ENCODE data around the gene ZBTB7A.

The ZBTB7A gene

GRCh38 chr19:4043401-4043800 is 23.3 kb downstream of the ZBTB7A start:
- no peak overlapping the region for H3K9ac ChIP-seq (ENCODE audit: low read length)
- H3K36me3 ChIP-seq (ENCODE audit: control insufficient read depth, insufficient read depth, low read length), result peaks cover 11% of the 10 kb centered on the region
- no peaks in the 10 kb centered on the region for H3K4me1 ChIP-seq (ENCODE audit: control insufficient read depth, insufficient read depth, low read length)
- no peak overlapping the region for H3K4me3 ChIP-seq (ENCODE audit: low read length)
- H3K27me3 ChIP-seq (ENCODE audit: control insufficient read depth, insufficient read depth, low read length), result no peaks in the 10 kb centered on the region
- H3K27ac ChIP-seq (ENCODE audit: low read depth, low read length), result no peak overlapping the region

GRCh38 chr19:4042731-4043082 is 24.0 kb downstream of the ZBTB7A start:
- Histone ChIP-seq H3K4me3 (ENCODE audit: low read length) (no peak overlapping the region), H3K27me3 (ENCODE audit: control insufficient read depth, insufficient read depth, low read length) (no peaks in the 10 kb centered on the region), H3K27ac (ENCODE audit: low read depth, low read length) (no peak overlapping the region), H3K4me1 (ENCODE audit: control insufficient read depth, insufficient read depth, low read length) (no peaks in the 10 kb centered on the region), H3K9ac (ENCODE audit: low read length) (no peak overlapping the region), H3K36me3 (ENCODE audit: control insufficient read depth, insufficient read depth, low read length) (peaks cover 7% of the 10 kb centered on the region)

GRCh38 chr19:4042064-4042730 is 24.5 kb downstream of the ZBTB7A start:
- Histone ChIP-seq H3K9ac (ENCODE audit: low read length) (no peak overlapping the region), H3K4me1 (ENCODE audit: control insufficient read depth, insufficient read depth, low read length) (no peaks in the 10 kb centered on the region), H3K36me3 (ENCODE audit: control insufficient read depth, insufficient read depth, low read length) (peaks cover 12% of the 10 kb centered on the region), H3K27ac (ENCODE audit: low read depth, low read length) (no peak overlapping the region), H3K4me3 (ENCODE audit: low read length) (no peak overlapping the region), H3K27me3 (ENCODE audit: control insufficient read depth, insufficient read depth, low read length) (no peaks in the 10 kb centered on the region)

GRCh38 chr19:4038661-4039423 is 27.9 kb downstream of the ZBTB7A start:
- no peak overlapping the region for H3K9ac ChIP-seq (ENCODE audit: low read length)
- no peaks in the 10 kb centered on the region for H3K27me3 ChIP-seq (ENCODE audit: control insufficient read depth, insufficient read depth, low read length)
- no peak overlapping the region for H3K27ac ChIP-seq (ENCODE audit: low read depth, low read length)
- peaks cover 30% of the 10 kb centered on the region for H3K36me3 ChIP-seq (ENCODE audit: control insufficient read depth, insufficient read depth, low read length)
- H3K4me1 ChIP-seq (ENCODE audit: control insufficient read depth, insufficient read depth, low read length), result no peaks in the 10 kb centered on the region
- H3K4me3 ChIP-seq (ENCODE audit: low read length), result no peak overlapping the region

GRCh38 chr19:4038057-4038456 is 28.6 kb downstream of the ZBTB7A start:
- no peaks in the 10 kb centered on the region for H3K4me1 ChIP-seq (ENCODE audit: control insufficient read depth, insufficient read depth, low read length)
- no peak overlapping the region for H3K9ac ChIP-seq (ENCODE audit: low read length)
- no peak overlapping the region for H3K4me3 ChIP-seq (ENCODE audit: low read length)
- peaks cover 37% of the 10 kb centered on the region for H3K36me3 ChIP-seq (ENCODE audit: control insufficient read depth, insufficient read depth, low read length)
- H3K27me3 ChIP-seq (ENCODE audit: control insufficient read depth, insufficient read depth, low read length), result no peaks in the 10 kb centered on the region
- H3K27ac ChIP-seq (ENCODE audit: low read depth, low read length), result no peak overlapping the region

GRCh38 chr19:4037301-4037949 is 29.3 kb downstream of the ZBTB7A start:
- no peaks in the 10 kb centered on the region for H3K4me1 ChIP-seq (ENCODE audit: control insufficient read depth, insufficient read depth, low read length)
- peaks cover 40% of the 10 kb centered on the region for H3K36me3 ChIP-seq (ENCODE audit: control insufficient read depth, insufficient read depth, low read length)
- no peaks in the 10 kb centered on the region for H3K27me3 ChIP-seq (ENCODE audit: control insufficient read depth, insufficient read depth, low read length)
- no peak overlapping the region for H3K4me3 ChIP-seq (ENCODE audit: low read length)
- H3K27ac ChIP-seq (ENCODE audit: low read depth, low read length), result no peak overlapping the region
- H3K9ac ChIP-seq (ENCODE audit: low read length), result no peak overlapping the region

- Histone ChIP-seq H3K4me3 (ENCODE audit: low read length) (no peak overlapping the region), H3K27me3 (ENCODE audit: control insufficient read depth, insufficient read depth, low read length) (no peaks in the 10 kb centered on the region), H3K27ac (ENCODE audit: low read depth, low read length) (no peak overlapping the region), H3K36me3 (ENCODE audit: control insufficient read depth, insufficient read depth, low read length) (peaks cover 44% of the 10 kb centered on the region), H3K9ac (ENCODE audit: low read length) (no peak overlapping the region), H3K4me1 (ENCODE audit: control insufficient read depth, insufficient read depth, low read length) (no peaks in the 10 kb centered on the region)
Measured at GRCh38 chr19:4036576-4037300, 30.0 kb downstream of the ZBTB7A start.

GRCh38 chr19:4035582-4035981 is 31.1 kb downstream of the ZBTB7A start:
- H3K9ac ChIP-seq (ENCODE audit: low read length), result no peak overlapping the region
- H3K4me3 ChIP-seq (ENCODE audit: low read length), result no peak overlapping the region
- no peaks in the 10 kb centered on the region for H3K27me3 ChIP-seq (ENCODE audit: control insufficient read depth, insufficient read depth, low read length)
- H3K36me3 ChIP-seq (ENCODE audit: control insufficient read depth, insufficient read depth, low read length), result peaks cover 46% of the 10 kb centered on the region
- no peak overlapping the region for H3K27ac ChIP-seq (ENCODE audit: low read depth, low read length)
- no peaks in the 10 kb centered on the region for H3K4me1 ChIP-seq (ENCODE audit: control insufficient read depth, insufficient read depth, low read length)

- Histone ChIP-seq H3K4me1 (ENCODE audit: control insufficient read depth, insufficient read depth, low read length) (no peaks in the 10 kb centered on the region), H3K4me3 (ENCODE audit: low read length) (no peak overlapping the region), H3K9ac (ENCODE audit: low read length) (no peak overlapping the region), H3K36me3 (ENCODE audit: control insufficient read depth, insufficient read depth, low read length) (peaks cover 44% of the 10 kb centered on the region), H3K27me3 (ENCODE audit: control insufficient read depth, insufficient read depth, low read length) (no peaks in the 10 kb centered on the region), H3K27ac (ENCODE audit: low read depth, low read length) (no peak overlapping the region)
Measured at GRCh38 chr19:4035018-4035566, 31.6 kb downstream of the ZBTB7A start.

- no peak overlapping the region for H3K4me3 ChIP-seq (ENCODE audit: low read length)
- no peaks in the 10 kb centered on the region for H3K27me3 ChIP-seq (ENCODE audit: control insufficient read depth, insufficient read depth, low read length)
- no peak overlapping the region for H3K27ac ChIP-seq (ENCODE audit: low read depth, low read length)
- H3K4me1 ChIP-seq (ENCODE audit: control insufficient read depth, insufficient read depth, low read length), result no peaks in the 10 kb centered on the region
- peaks cover 44% of the 10 kb centered on the region for H3K36me3 ChIP-seq (ENCODE audit: control insufficient read depth, insufficient read depth, low read length)
- no peak overlapping the region for H3K9ac ChIP-seq (ENCODE audit: low read length)
Measured at GRCh38 chr19:4034048-4035017, 32.4 kb downstream of the ZBTB7A start.
